ENCODE results near the gene FKBP4.

DNA sequence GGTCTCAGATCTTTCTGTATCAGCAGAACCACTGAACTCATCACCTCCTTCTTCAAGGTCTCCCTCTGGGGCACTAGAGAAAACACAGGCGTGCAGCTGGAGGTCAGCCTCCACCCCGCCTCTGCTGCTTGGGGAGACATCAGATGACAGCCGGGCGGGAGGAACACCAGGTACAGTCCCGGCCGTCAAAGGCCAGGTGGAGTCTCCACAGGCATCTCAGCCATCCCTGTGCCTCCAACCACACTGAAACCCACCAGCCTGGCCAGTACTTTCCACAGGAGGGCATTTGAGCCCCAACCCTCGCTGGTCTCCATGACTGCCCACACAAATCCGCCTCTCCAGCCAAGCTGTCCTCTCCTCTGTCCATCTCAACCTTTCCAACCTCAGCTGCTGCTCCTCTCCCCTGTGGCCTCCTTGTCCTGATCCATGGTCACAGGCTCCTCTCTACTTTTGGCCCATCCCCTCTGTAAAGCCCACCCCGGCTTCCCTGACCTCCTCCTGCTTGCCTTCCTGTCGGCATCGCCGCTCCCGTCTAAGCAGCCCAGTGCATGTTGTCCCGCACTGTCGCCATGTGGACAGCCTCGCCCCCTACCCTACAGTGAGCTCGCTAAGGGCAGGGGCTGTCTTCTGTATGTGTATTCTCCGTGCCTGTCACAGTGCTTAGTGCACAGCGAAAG, 21.4 kb upstream of the FKBP4 start:
- TF ChIP-seq SP1 (IDR thresholded peaks at IDR 0.05) (no peak), ZNF384 (IDR thresholded peaks at IDR 0.05) (no peak), FOXK2 (IDR thresholded peaks at IDR 0.05) (no peak), PKNOX1 (IDR thresholded peaks at IDR 0.05) (no peak), TARDBP (IDR thresholded peaks at IDR 0.05) (no peak), SUZ12 (IDR thresholded peaks at IDR 0.05) (no peak), BHLHE40 (IDR thresholded peaks at IDR 0.05; ENCODE audit: borderline replicate concordance) (no peak), ELF4 (IDR thresholded peaks at IDR 0.05) (no peak), ARNT (IDR thresholded peaks at IDR 0.05) (no peak), FOXM1 (IDR thresholded peaks at IDR 0.05; ENCODE audit: borderline replicate concordance) (no peak), CTBP1 (IDR thresholded peaks at IDR 0.05; ENCODE audit: borderline replicate concordance) (no peak), NFRKB (IDR thresholded peaks at IDR 0.05) (no peak), L3MBTL2 (conservative IDR thresholded peaks at IDR 0.05) (no peak), LEF1 (IDR thresholded peaks at IDR 0.05; ENCODE audit: borderline replicate concordance) (no peak)

Data from HEK293T (cell line).